Karpas-422 (cell line): ENCODE results near the gene SYT1. TPM values are rescaled to one million over a fixed set of nuclear protein-coding genes. Genes with fewer than 3 reads are reported as not detected.

Source experiments
- DNase-seq: peaks from one replicate; pipeline ENCODE4 v3.0.0-alpha.2; 2015
- H2AFZ ChIP-seq: fragments of 200-600 bp; sonication (generic); 2 replicates; pipeline ENCODE4 v1.6.1; 2014; ENCODE audit warnings: antibody characterized with exemption, low read length, mixed read lengths
- H3K27ac ChIP-seq: fragments of 200-600 bp; sonication (generic); 2 replicates; pipeline ENCODE4 v1.5.1; 2014; ENCODE audit warnings: mild to moderate bottlenecking, low read length, moderate library complexity
- H3K27me3 ChIP-seq: fragments of 200-600 bp; sonication (generic); 2 replicates; pipeline ENCODE4 v1.6.1; 2014; ENCODE audit warnings: low read length, mixed read lengths
- H3K36me3 ChIP-seq: fragments of 200-600 bp; sonication (generic); 2 replicates; pipeline ENCODE4 v1.6.1; 2014; ENCODE audit warnings: low read length, mixed read lengths; ENCODE audit not compliant: insufficient read depth
- H3K4me1 ChIP-seq: fragments of 200-600 bp; sonication (generic); 2 replicates; pipeline ENCODE4 v1.6.1; 2014; ENCODE audit warnings: mild to moderate bottlenecking, low read length, mixed read lengths
- H3K4me2 ChIP-seq: fragments of 200-600 bp; sonication (generic); 2 replicates; pipeline ENCODE4 v1.6.1; 2014; ENCODE audit warnings: low read length, low read depth, mild to moderate bottlenecking; ENCODE audit not compliant: poor library complexity, severe bottlenecking
- H3K4me3 ChIP-seq: fragments of 200-600 bp; sonication (generic); 2 replicates; pipeline ENCODE4 v1.5.1; 2014; ENCODE audit warnings: mild to moderate bottlenecking, antibody characterized with exemption, low read length, mixed read lengths
- H3K79me2 ChIP-seq: fragments of 200-600 bp; sonication (generic); 2 replicates; pipeline ENCODE4 v1.6.1; 2014; ENCODE audit warnings: mild to moderate bottlenecking, low read length, mixed read lengths
- H3K9ac ChIP-seq: fragments of 200-600 bp; sonication (generic); 2 replicates; pipeline ENCODE4 v1.6.0; 2014; ENCODE audit warnings: low read length
- H3K9me2 ChIP-seq: fragments of 200-600 bp; sonication (generic), shearing (Covaris generic); replicated peaks from 2 replicates; pipeline ENCODE4 v1.6.0; 2014; ENCODE audit warnings: mild to moderate bottlenecking, low read length, moderate library complexity; ENCODE audit not compliant: insufficient read depth
- H3K9me3 ChIP-seq: fragments of 300-700, 200-600 bp; sonication (generic); 2 replicates; pipeline ENCODE4 v1.6.1; 2014; ENCODE audit warnings: low read length, mixed read lengths
- H4K20me1 ChIP-seq: fragments of 200-600 bp; sonication (generic); 2 replicates; pipeline ENCODE4 v1.6.1; 2014; ENCODE audit warnings: mild to moderate bottlenecking, antibody characterized with exemption, low read length, low read depth; ENCODE audit not compliant: insufficient read depth
- total RNA-seq: library from RNA; depleted of rRNA; stranded (reverse); fragments of >200 nt; shearing (Covaris generic); gene quantifications from 2 replicates; pipeline ENCODE4 v1.2.3, GENCODE V29; 2014; ENCODE audit warnings: low replicate concordance

SYT1 gene
- total RNA-seq, 1 experiment from 2014 or later = not detected

GRCh38 chr12:79300199-79300568 is 435.6 kb downstream of the SYT1 start:
- H3K4me3 ChIP-seq = no peak overlapping the region
- no peaks in the 10 kb centered on the region for H3K4me1 ChIP-seq
- no peaks in the 10 kb centered on the region for H3K9me2 ChIP-seq
- no peaks in the 10 kb centered on the region for H3K36me3 ChIP-seq
- DNase-seq = no peak
- H3K9ac ChIP-seq = no peak overlapping the region
- no peak overlapping the region for H3K4me2 ChIP-seq
- H2AFZ ChIP-seq = no peak overlapping the region
- H4K20me1 ChIP-seq = no peaks in the 10 kb centered on the region
- H3K27ac ChIP-seq = no peak overlapping the region
- no peaks in the 10 kb centered on the region for H3K27me3 ChIP-seq
- no peaks in the 10 kb centered on the region for H3K9me3 ChIP-seq
- H3K79me2 ChIP-seq = no peaks in the 10 kb centered on the region

GRCh38 chr12:79301181-79301580 is 436.6 kb downstream of the SYT1 start:
- no peaks in the 10 kb centered on the region for H4K20me1 ChIP-seq
- H3K4me2 ChIP-seq = no peak overlapping the region
- no peak overlapping the region for H2AFZ ChIP-seq
- no peaks in the 10 kb centered on the region for H3K27me3 ChIP-seq
- H3K27ac ChIP-seq = no peak overlapping the region
- no peak overlapping the region for H3K9ac ChIP-seq
- no peaks in the 10 kb centered on the region for H3K4me1 ChIP-seq
- H3K79me2 ChIP-seq = no peaks in the 10 kb centered on the region
- no peak for DNase-seq
- no peaks in the 10 kb centered on the region for H3K36me3 ChIP-seq
- H3K9me3 ChIP-seq = no peaks in the 10 kb centered on the region
- H3K9me2 ChIP-seq = no peaks in the 10 kb centered on the region
- no peak overlapping the region for H3K4me3 ChIP-seq

DNA sequence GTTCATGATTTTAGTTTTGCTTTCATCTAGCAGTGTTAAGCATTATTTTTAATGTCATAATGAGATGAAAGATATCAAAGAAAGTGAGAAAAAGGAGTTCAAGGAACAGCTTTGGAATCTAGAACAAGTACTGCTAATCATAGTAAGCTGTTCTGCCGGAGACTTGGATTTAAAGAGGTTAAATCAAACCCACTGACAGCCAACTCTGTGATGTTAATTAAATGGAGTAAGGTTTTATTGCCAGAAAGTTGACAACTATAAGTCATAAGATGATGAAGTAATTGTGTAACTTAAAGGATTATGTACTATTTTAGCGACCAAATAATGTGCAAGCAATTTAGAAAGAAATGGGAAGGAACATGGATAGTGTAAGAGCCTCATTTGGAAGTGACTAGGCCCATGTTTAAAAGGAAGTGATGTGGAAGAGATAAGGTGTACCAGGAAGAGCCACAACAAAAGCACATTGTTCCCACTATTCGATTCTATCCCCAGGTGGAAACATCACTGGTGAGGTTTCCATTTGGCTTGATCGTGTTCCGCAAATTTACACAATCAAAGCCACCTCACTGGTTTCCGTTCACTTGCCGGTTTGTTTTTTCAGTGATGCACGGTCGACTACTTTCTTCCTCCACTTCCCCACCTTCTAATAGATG is 437.7 kb downstream of the SYT1 start:
- H3K4me2 ChIP-seq = no peak overlapping the region
- no peaks in the 10 kb centered on the region for H3K4me1 ChIP-seq
- no peaks in the 10 kb centered on the region for H4K20me1 ChIP-seq
- H3K36me3 ChIP-seq = no peaks in the 10 kb centered on the region
- H3K4me3 ChIP-seq = no peak overlapping the region
- H3K27ac ChIP-seq = no peak overlapping the region
- H3K9ac ChIP-seq = no peak overlapping the region
- no peaks in the 10 kb centered on the region for H3K79me2 ChIP-seq
- no peak for DNase-seq
- H3K27me3 ChIP-seq = no peaks in the 10 kb centered on the region
- no peaks in the 10 kb centered on the region for H3K9me2 ChIP-seq
- no peak overlapping the region for H2AFZ ChIP-seq
- H3K9me3 ChIP-seq = no peaks in the 10 kb centered on the region

GRCh38 chr12:79307340-79307739 is 442.8 kb downstream of the SYT1 start:
- no peak overlapping the region for H3K4me3 ChIP-seq
- H3K4me2 ChIP-seq = no peak overlapping the region
- H3K4me1 ChIP-seq = no peaks in the 10 kb centered on the region
- H3K9me2 ChIP-seq = no peaks in the 10 kb centered on the region
- no peaks in the 10 kb centered on the region for H3K27me3 ChIP-seq
- DNase-seq = no peak
- H3K9ac ChIP-seq = no peak overlapping the region
- no peak overlapping the region for H2AFZ ChIP-seq
- H4K20me1 ChIP-seq = no peaks in the 10 kb centered on the region
- H3K9me3 ChIP-seq = no peaks in the 10 kb centered on the region
- no peaks in the 10 kb centered on the region for H3K79me2 ChIP-seq
- H3K36me3 ChIP-seq = no peaks in the 10 kb centered on the region
- no peak overlapping the region for H3K27ac ChIP-seq

- no peaks in the 10 kb centered on the region for H3K36me3 ChIP-seq
- H3K4me3 ChIP-seq = no peak overlapping the region
- no peak overlapping the region for H3K27ac ChIP-seq
- H4K20me1 ChIP-seq = no peaks in the 10 kb centered on the region
- H3K4me1 ChIP-seq = no peaks in the 10 kb centered on the region
- no peak overlapping the region for H2AFZ ChIP-seq
- H3K9me3 ChIP-seq = no peaks in the 10 kb centered on the region
- DNase-seq = no peak
- H3K9ac ChIP-seq = no peak overlapping the region
- no peak overlapping the region for H3K4me2 ChIP-seq
- no peaks in the 10 kb centered on the region for H3K79me2 ChIP-seq
- no peaks in the 10 kb centered on the region for H3K9me2 ChIP-seq
- H3K27me3 ChIP-seq = no peaks in the 10 kb centered on the region
Observed at GRCh38 chr12:79309039-79309438, 444.5 kb downstream of the SYT1 start.

DNA sequence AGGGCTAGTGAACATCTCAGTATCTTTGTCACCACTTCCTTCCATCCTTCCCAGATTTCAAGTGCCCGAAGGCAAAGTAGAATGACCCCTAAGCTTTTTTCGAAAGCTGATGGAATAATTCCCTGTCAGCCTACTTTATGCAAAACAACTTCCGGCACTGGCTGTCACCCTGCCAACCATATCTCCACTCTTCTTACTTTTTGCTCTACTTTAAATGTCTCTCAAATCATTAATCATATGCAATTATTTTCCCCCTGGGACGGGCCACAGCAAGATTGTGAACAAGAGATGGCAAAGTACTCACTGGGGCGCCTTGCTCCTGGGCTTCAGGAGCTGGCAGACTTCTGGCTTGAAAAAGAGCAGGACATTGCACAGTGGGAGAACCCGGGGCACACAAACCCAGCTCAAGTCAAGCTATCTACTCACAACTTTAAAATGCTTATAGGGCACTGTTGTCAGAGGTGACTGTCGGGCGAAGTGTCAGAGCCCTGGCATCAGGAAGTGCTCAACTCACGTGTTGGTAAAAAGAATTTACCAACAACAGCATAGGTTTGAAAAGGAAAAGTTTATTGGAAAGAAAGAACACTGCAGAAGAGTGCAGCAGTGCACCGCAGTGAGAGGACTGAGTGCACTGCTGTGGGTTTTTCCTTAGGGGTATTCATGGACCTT is 452.7 kb downstream of the SYT1 start:
- H3K4me3 ChIP-seq = no peak overlapping the region
- no peaks in the 10 kb centered on the region for H4K20me1 ChIP-seq
- no peaks in the 10 kb centered on the region for H3K4me1 ChIP-seq
- H3K4me2 ChIP-seq = no peak overlapping the region
- 0 out of 2 replicates have a peak, but pooled peaks cover 2% of the 10 kb centered on the region for H3K27me3 ChIP-seq
- no peaks in the 10 kb centered on the region for H3K79me2 ChIP-seq
- H3K9ac ChIP-seq = no peak overlapping the region
- H3K36me3 ChIP-seq = no peaks in the 10 kb centered on the region
- H2AFZ ChIP-seq = no peak overlapping the region
- no peaks in the 10 kb centered on the region for H3K9me3 ChIP-seq
- no peak for DNase-seq
- no peaks in the 10 kb centered on the region for H3K9me2 ChIP-seq
- no peak overlapping the region for H3K27ac ChIP-seq

- H3K27me3 ChIP-seq = 0 out of 2 replicates have a peak, but pooled peaks cover 2% of the 10 kb centered on the region
- DNase-seq = no peak
- H3K4me2 ChIP-seq = no peak overlapping the region
- no peak overlapping the region for H3K4me3 ChIP-seq
- no peaks in the 10 kb centered on the region for H3K79me2 ChIP-seq
- no peaks in the 10 kb centered on the region for H3K9me2 ChIP-seq
- no peaks in the 10 kb centered on the region for H3K36me3 ChIP-seq
- H3K9ac ChIP-seq = no peak overlapping the region
- no peaks in the 10 kb centered on the region for H3K9me3 ChIP-seq
- H2AFZ ChIP-seq = no peak overlapping the region
- H3K27ac ChIP-seq = no peak overlapping the region
- H4K20me1 ChIP-seq = no peaks in the 10 kb centered on the region
- H3K4me1 ChIP-seq = no peaks in the 10 kb centered on the region
Observed at GRCh38 chr12:79322905-79323304, 458.3 kb downstream of the SYT1 start.

DNA sequence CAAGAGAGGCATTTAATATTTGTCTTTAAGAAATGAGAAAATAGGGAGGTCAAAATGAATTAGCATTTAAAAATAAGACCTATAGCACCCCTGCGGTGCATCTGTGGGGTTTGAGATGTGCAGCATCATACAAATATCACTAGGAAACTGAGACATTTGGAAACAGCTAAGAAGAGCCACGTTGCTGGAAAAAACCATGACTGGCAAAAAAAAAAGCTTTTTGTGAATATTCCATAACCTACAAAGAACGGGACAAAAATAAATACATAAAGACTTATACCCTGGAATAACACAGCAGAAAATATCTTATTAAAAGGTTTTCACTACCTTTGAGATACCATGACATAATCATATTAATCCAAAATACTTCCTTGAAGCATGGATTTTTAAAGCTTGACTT is 460.0 kb downstream of the SYT1 start:
- H2AFZ ChIP-seq = no peak overlapping the region
- H3K4me2 ChIP-seq = no peak overlapping the region
- no peaks in the 10 kb centered on the region for H3K79me2 ChIP-seq
- H4K20me1 ChIP-seq = no peaks in the 10 kb centered on the region
- no peaks in the 10 kb centered on the region for H3K4me1 ChIP-seq
- no peaks in the 10 kb centered on the region for H3K36me3 ChIP-seq
- no peak overlapping the region for H3K9ac ChIP-seq
- no peak overlapping the region for H3K27ac ChIP-seq
- no peaks in the 10 kb centered on the region for H3K9me3 ChIP-seq
- DNase-seq = no peak
- H3K9me2 ChIP-seq = no peaks in the 10 kb centered on the region
- H3K27me3 ChIP-seq = no peaks in the 10 kb centered on the region
- no peak overlapping the region for H3K4me3 ChIP-seq
